IMR-90 (cell line): ENCODE results near the gene SPTSSB. TPM values are rescaled to one million over a fixed set of nuclear protein-coding genes. Genes with fewer than 3 reads are reported as not detected.

Source experiments
- ATAC-seq: fragments of 200-7000 bp; cut with Tn5 transposase; 2 replicates; pipeline ENCODE4 v1.9.1; 2020; ENCODE audit warnings: low read depth, mild to moderate bottlenecking, moderate library complexity
- BruUV-seq: library from RNA; stranded (reverse); fragments of 400-500 nt; replicated peaks from 2 replicates; lab custom pipeline; 2021; lab: Mats Ljungman, UMichigan
- CTCF ChIA-PET: fragments of 300-600 bp; formaldehyde crosslinking; extraction: SDS; loops from one replicate; lab custom pipeline; 2021; ENCODE audit warnings: antibody characterized with exemption; lab: Yijun Ruan, JAX
- POLR2A ChIA-PET: fragments of 300-600 bp; sonication (Branson Sonifier 250); formaldehyde crosslinking; loops from one replicate; lab custom pipeline; 2022; ENCODE audit warnings: antibody characterized with exemption; ENCODE audit not compliant: unreplicated experiment; lab: Charles Lee
- DNase-seq: peaks from one replicate; pipeline ENCODE4 v3.0.0; 2013
- H2AFZ ChIP-seq: replicated peaks from 2 replicates; pipeline ENCODE3; 2013; ENCODE audit warnings: low read length, mild to moderate bottlenecking; ENCODE audit not compliant: poor library complexity
- H2AK5ac ChIP-seq: 2 replicates; pipeline ENCODE4 v1.6.1; 2013; ENCODE audit warnings: low read depth, low read length, inconsistent platforms
- H2AK9ac ChIP-seq: replicated peaks from 2 replicates; pipeline ENCODE3; 2013; ENCODE audit warnings: mild to moderate bottlenecking, low read depth, low read length, moderate library complexity; ENCODE audit not compliant: poor library complexity
- H2BK120ac ChIP-seq: 2 replicates; pipeline ENCODE4 v1.6.1; 2013; ENCODE audit warnings: low read depth, low read length, inconsistent platforms
- H2BK15ac ChIP-seq: 3 replicates; pipeline ENCODE4 v1.6.1; 2013; ENCODE audit warnings: low read depth, low read length, inconsistent platforms
- H2BK20ac ChIP-seq: 2 replicates; pipeline ENCODE4 v1.6.1; 2013; ENCODE audit warnings: low read depth, mild to moderate bottlenecking, inconsistent platforms, low read length, moderate library complexity
- H2BK5ac ChIP-seq: 2 replicates; pipeline ENCODE4 v1.6.1; 2013; ENCODE audit warnings: mild to moderate bottlenecking, low read depth, low read length, inconsistent platforms; ENCODE audit not compliant: poor library complexity, severe bottlenecking
- H3K14ac ChIP-seq: replicated peaks from 2 replicates; pipeline ENCODE4 v1.6.1; 2013; ENCODE audit warnings: low read depth, low read length, inconsistent platforms
- H3K18ac ChIP-seq: 2 replicates; pipeline ENCODE4 v1.6.1; 2013; ENCODE audit warnings: low read depth, low read length, control low read depth
- H3K23ac ChIP-seq: 2 replicates; pipeline ENCODE4 v1.6.1; 2013; ENCODE audit warnings: low read depth, low read length, inconsistent platforms
- H3K27ac ChIP-seq: 2 replicates; pipeline ENCODE4 v1.5.1; 2013; ENCODE audit warnings: mild to moderate bottlenecking, control low read depth, low read length; ENCODE audit not compliant: insufficient read depth
- H3K27me3 ChIP-seq: 2 replicates; pipeline ENCODE4 v1.6.1; 2013; ENCODE audit warnings: low read length; ENCODE audit not compliant: control insufficient read depth, insufficient read depth
- H3K36me3 ChIP-seq: 2 replicates; pipeline ENCODE4 v1.6.1; 2013; ENCODE audit warnings: low read length, mixed read lengths; ENCODE audit not compliant: control insufficient read depth, insufficient read depth
- H3K4ac ChIP-seq: 2 replicates; pipeline ENCODE4 v1.6.1; 2013; ENCODE audit warnings: low read depth, low read length, inconsistent platforms
- H3K4me1 ChIP-seq: 2 replicates; pipeline ENCODE4 v1.6.1; 2013; ENCODE audit warnings: low read length, mixed read lengths; ENCODE audit not compliant: control insufficient read depth, insufficient read depth
- H3K4me2 ChIP-seq: 2 replicates; pipeline ENCODE4 v1.6.1; 2013; ENCODE audit warnings: low read depth, mild to moderate bottlenecking, control low read depth, low read length, moderate library complexity
- H3K4me3 ChIP-seq: 2 replicates; pipeline ENCODE4 v1.5.1; 2013; ENCODE audit warnings: low read depth, mild to moderate bottlenecking, control low read depth, low read length, moderate library complexity; ENCODE audit not compliant: insufficient read depth
- H3K56ac ChIP-seq: 2 replicates; pipeline ENCODE4 v1.6.1; 2013; ENCODE audit warnings: low read length, inconsistent platforms; ENCODE audit not compliant: insufficient read depth; ENCODE audit errors: extremely low read depth
- H3K79me1 ChIP-seq, 2 experiments: 2 replicates each; pipeline ENCODE4 v1.6.1; 2013; ENCODE audit warnings: low read length in 2 of 2, inconsistent platforms in 1 of 2, low read depth in 1 of 2
- H3K9ac ChIP-seq: 2 replicates; pipeline ENCODE4 v1.6.1; 2013; ENCODE audit warnings: low read depth, low read length, control low read depth
- H3K9me1 ChIP-seq: 2 replicates; pipeline ENCODE4 v1.6.1; 2013; ENCODE audit warnings: low read length, inconsistent platforms; ENCODE audit not compliant: insufficient read depth
- H3K9me3 ChIP-seq: 2 replicates; pipeline ENCODE4 v1.6.1; 2013; ENCODE audit warnings: low read length; ENCODE audit not compliant: control insufficient read depth, insufficient read depth
- H4K20me1 ChIP-seq: 2 replicates; pipeline ENCODE4 v1.6.1; 2013; ENCODE audit warnings: low read length, inconsistent platforms; ENCODE audit not compliant: insufficient read depth
- H4K5ac ChIP-seq: 2 replicates; pipeline ENCODE4 v1.6.1; 2013; ENCODE audit warnings: mild to moderate bottlenecking, low read depth, low read length, control low read depth
- H4K8ac ChIP-seq, 2 experiments: 2 replicates each; pipeline ENCODE4 v1.6.1; 2013; ENCODE audit warnings: low read depth in 2 of 2, low read length in 2 of 2, control low read depth in 1 of 2, inconsistent platforms in 1 of 2
- H4K91ac ChIP-seq: 2 replicates; pipeline ENCODE4 v1.6.1; 2013; ENCODE audit warnings: low read depth, low read length, inconsistent platforms; ENCODE audit not compliant: insufficient read depth
- BHLHE40 ChIP-seq: fragments of 150-350 bp; IDR thresholded peaks from 2 replicates; pipeline ENCODE4 v1.6.1; 2016; ENCODE audit warnings: mild to moderate bottlenecking, low read depth, low read length
- CEBPB ChIP-seq: IDR thresholded peaks from 2 replicates; pipeline ENCODE4 v1.6.1; 2012; ENCODE audit warnings: low read depth, low read length, improper control_type of control experiment
- CHD1 ChIP-seq: IDR thresholded peaks from 2 replicates; pipeline ENCODE4 v1.6.1; 2012; ENCODE audit warnings: low read depth, low read length, improper control_type of control experiment
- FOS ChIP-seq: fragments of 150-350 bp; IDR thresholded peaks from 2 replicates; pipeline ENCODE4 v1.6.1; 2016; ENCODE audit warnings: low read depth, low read length
- MAFK ChIP-seq: IDR thresholded peaks from 2 replicates; pipeline ENCODE4 v1.6.1; 2012; ENCODE audit warnings: low read depth, low read length, improper control_type of control experiment
- MAZ ChIP-seq: IDR thresholded peaks from 2 replicates; pipeline ENCODE4 v1.6.1; 2012; ENCODE audit warnings: low read depth, mild to moderate bottlenecking, low read length, improper control_type of control experiment, moderate library complexity, borderline replicate concordance
- NFE2L2 ChIP-seq: fragments of 150-350 bp; IDR thresholded peaks from 2 replicates; pipeline ENCODE4 v1.6.1; 2016; ENCODE audit warnings: low read depth, mild to moderate bottlenecking, low read length
- POLR2A ChIP-seq: IDR thresholded peaks from 2 replicates; pipeline ENCODE4 v1.6.1; 2012; ENCODE audit warnings: mild to moderate bottlenecking, low read depth, low read length
- RAD21 ChIP-seq: IDR thresholded peaks from 2 replicates; pipeline ENCODE4 v1.6.1; 2012; ENCODE audit warnings: low read length, improper control_type of control experiment
- RCOR1 ChIP-seq: IDR thresholded peaks from 2 replicates; pipeline ENCODE4 v1.6.1; 2012; ENCODE audit warnings: mild to moderate bottlenecking, low read length, improper control_type of control experiment; ENCODE audit not compliant: insufficient replicate concordance
- RFX5 ChIP-seq: IDR thresholded peaks from 2 replicates; pipeline ENCODE4 v1.8.0; 2012; ENCODE audit warnings: low read depth, mild to moderate bottlenecking, low read length, moderate library complexity
- SMC3 ChIP-seq: fragments of 150-350 bp; IDR thresholded peaks from 2 replicates; pipeline ENCODE4 v1.6.1; 2016; ENCODE audit warnings: low read depth, mild to moderate bottlenecking, antibody characterized with exemption, low read length, moderate library complexity
- WGBS, 2 experiments: methylation state at CpG; one replicate each; pipeline versions ENCODE4 v1.1.5 to v1.1.7; 2013; ENCODE audit warnings: missing lambda C conversion rate in 2 of 2; ENCODE audit not compliant: insufficient read length in 1 of 2; ENCODE audit errors: extremely low coverage in 2 of 2; 5-methylcytosine and 5-hydroxymethylcytosine counted together
- dilution Hi-C: fragments of 300-500 bp; cut with HindIII; formaldehyde crosslinking; loops from one replicate; pipeline ENCODE4 v1.14.3; 2018; ENCODE audit warnings: low sequenced_read_pairs; ENCODE audit not compliant: unreplicated experiment
- in situ Hi-C: fragments of 300-500 bp; cut with MboI; formaldehyde crosslinking; loops from 3 replicates; pipeline ENCODE4 v1.14.3; 2019; ENCODE audit warnings: low sequenced_read_pairs, inconsistent platforms, mixed read lengths
- intact Hi-C: fragments of 100-400 bp; cut with micrococcal nuclease; formaldehyde crosslinking; loops from 2 replicates; pipeline ENCODE4 v1.10.0; 2022
- polyA plus RNA-seq, 3 experiments: library from polyadenylated mRNA; depleted of rRNA; stranded (reverse); fragments of >200 nt; gene quantifications; 2 replicates each; pipeline ENCODE4 v1.2.3, GENCODE V29; 2012; ENCODE audit warnings: low replicate concordance in 1 of 3
- total RNA-seq: library from RNA; depleted of rRNA; stranded (reverse); fragments of >200 nt; gene quantifications from 2 replicates; pipeline ENCODE4 v1.2.3, GENCODE V29; 2012
- TF ChIP-seq, protein P1 (sequence below): fragments of 150-350 bp; IDR thresholded peaks from 2 replicates; pipeline ENCODE4 v1.6.1; 2017; ENCODE audit warnings: mild to moderate bottlenecking, antibody characterized with exemption, low read length, low read depth
- TF ChIP-seq, protein P2 (sequence below): conservative IDR thresholded peaks from 2 replicates; pipeline ENCODE4 v1.5.1; 2012; ENCODE audit warnings: mild to moderate bottlenecking, low read depth, low read length, improper control_type of control experiment
- TF ChIP-seq, protein P3 (sequence below): fragments of 150-350 bp; IDR thresholded peaks from 2 replicates; pipeline ENCODE4 v1.6.1; 2016; ENCODE audit warnings: low read depth, mild to moderate bottlenecking, low read length, moderate library complexity, borderline replicate concordance

The SPTSSB gene
- total and polyA plus RNA-seq, 2 of the 4 experiments (the other 2 are of a cell fraction), result not detected

DNA sequence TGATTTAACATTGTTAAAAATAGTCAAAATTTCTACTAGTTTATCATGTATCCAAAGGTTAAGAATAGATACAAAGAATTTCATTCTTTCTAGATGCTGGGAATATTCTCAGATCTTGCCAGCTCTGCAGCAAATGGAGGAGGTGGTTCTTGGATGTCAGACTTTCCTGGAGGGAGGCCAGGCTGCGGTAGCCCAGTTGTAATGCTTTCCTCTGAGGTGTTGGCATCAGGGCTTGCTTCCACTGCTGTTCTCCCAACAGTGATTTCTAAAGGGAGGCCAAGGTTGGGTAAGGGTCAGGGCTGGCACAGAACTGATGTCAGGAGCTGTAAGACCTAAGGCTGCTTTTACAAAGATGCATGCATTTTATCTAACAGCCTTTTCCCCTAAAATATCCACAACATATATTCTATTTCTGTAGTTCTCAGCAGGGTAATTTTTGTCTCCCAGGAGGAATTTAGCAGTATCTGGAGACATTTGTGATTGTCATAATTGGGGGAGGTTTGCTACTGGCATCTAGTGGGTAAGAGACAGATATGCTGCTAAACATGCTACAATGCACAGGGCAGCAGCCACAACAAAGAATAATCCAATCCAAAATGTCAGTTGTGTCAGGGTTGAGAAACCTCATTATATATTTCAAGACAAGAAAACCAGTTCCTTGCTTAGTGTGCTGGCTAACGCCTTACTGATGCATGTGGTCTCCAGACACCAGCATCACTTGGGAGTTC, 42.0 kb upstream of the SPTSSB start:
- H3K27me3 ChIP-seq, result no peaks in the 10 kb centered on the region
- H2BK5ac ChIP-seq, result no peak overlapping the region
- peak overlapping the region; percentile 8; the same call in 1 of the 2 replicates for H2BK20ac ChIP-seq
- TF ChIP-seq CEBPB (no peak), MAFK (no peak), RAD21 (no peak), NFE2L2 (no peak), BHLHE40 (no peak), MAZ (no peak), POLR2A (no peak), SMC3 (no peak), RFX5 (no peak), RCOR1 (no peak), CHD1 (no peak), FOS (no peak)
- TF ChIP-seq, protein P1, sequence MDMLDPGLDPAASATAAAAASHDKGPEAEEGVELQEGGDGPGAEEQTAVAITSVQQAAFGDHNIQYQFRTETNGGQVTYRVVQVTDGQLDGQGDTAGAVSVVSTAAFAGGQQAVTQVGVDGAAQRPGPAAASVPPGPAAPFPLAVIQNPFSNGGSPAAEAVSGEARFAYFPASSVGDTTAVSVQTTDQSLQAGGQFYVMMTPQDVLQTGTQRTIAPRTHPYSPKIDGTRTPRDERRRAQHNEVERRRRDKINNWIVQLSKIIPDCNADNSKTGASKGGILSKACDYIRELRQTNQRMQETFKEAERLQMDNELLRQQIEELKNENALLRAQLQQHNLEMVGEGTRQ, result no peak
- TF ChIP-seq, protein P2, sequence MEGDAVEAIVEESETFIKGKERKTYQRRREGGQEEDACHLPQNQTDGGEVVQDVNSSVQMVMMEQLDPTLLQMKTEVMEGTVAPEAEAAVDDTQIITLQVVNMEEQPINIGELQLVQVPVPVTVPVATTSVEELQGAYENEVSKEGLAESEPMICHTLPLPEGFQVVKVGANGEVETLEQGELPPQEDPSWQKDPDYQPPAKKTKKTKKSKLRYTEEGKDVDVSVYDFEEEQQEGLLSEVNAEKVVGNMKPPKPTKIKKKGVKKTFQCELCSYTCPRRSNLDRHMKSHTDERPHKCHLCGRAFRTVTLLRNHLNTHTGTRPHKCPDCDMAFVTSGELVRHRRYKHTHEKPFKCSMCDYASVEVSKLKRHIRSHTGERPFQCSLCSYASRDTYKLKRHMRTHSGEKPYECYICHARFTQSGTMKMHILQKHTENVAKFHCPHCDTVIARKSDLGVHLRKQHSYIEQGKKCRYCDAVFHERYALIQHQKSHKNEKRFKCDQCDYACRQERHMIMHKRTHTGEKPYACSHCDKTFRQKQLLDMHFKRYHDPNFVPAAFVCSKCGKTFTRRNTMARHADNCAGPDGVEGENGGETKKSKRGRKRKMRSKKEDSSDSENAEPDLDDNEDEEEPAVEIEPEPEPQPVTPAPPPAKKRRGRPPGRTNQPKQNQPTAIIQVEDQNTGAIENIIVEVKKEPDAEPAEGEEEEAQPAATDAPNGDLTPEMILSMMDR, result no peak
- TF ChIP-seq, protein P3, sequence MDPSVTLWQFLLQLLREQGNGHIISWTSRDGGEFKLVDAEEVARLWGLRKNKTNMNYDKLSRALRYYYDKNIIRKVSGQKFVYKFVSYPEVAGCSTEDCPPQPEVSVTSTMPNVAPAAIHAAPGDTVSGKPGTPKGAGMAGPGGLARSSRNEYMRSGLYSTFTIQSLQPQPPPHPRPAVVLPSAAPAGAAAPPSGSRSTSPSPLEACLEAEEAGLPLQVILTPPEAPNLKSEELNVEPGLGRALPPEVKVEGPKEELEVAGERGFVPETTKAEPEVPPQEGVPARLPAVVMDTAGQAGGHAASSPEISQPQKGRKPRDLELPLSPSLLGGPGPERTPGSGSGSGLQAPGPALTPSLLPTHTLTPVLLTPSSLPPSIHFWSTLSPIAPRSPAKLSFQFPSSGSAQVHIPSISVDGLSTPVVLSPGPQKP, result no peak
- dilution Hi-C loops (no loop called here), in situ Hi-C loops (loop anchor here (25.0 kb wide), 2 partner anchors 476 to 701 kb away; no protein-coding TSS in a partner anchor), intact Hi-C loops (no loop called here)
- peaks cover 8% of the 10 kb centered on the region for H3K4me1 ChIP-seq
- H2BK120ac ChIP-seq, result peak overlapping the region; percentile 1; the same call in 1 of the 2 replicates
- no peak overlapping the region for H4K8ac ChIP-seq
- no peak overlapping the region for H3K23ac ChIP-seq
- H4K20me1 ChIP-seq, result no peaks in the 10 kb centered on the region
- H4K5ac ChIP-seq, result no peak overlapping the region
- no peak overlapping the region for H3K4me2 ChIP-seq
- H3K56ac ChIP-seq, result no peak overlapping the region
- no peaks in the 10 kb centered on the region for H3K36me3 ChIP-seq
- no peak overlapping the region for H2AK5ac ChIP-seq
- no peaks in the 10 kb centered on the region for H3K9me3 ChIP-seq
- no peak overlapping the region for H2AFZ ChIP-seq
- H4K91ac ChIP-seq, result no peak overlapping the region; the same call in 1 of the 2 replicates
- POLR2A ChIA-PET, result no interaction called here
- peak; percentile 34 for DNase-seq
- H3K4ac ChIP-seq, result no peak overlapping the region
- no peak overlapping the region for H3K9ac ChIP-seq
- H3K9me1 ChIP-seq, result no peaks in the 10 kb centered on the region; the same call in 1 of the 2 replicates
- H3K18ac ChIP-seq, result no peak overlapping the region
- no TSS peak for BruUV-seq
- no peak overlapping the region for H2AK9ac ChIP-seq
- CTCF ChIA-PET, result interaction anchor here (1.1 kb wide), 1 partner anchor 9 kb away, joined by 4 read pairs; no protein-coding TSS in a partner anchor
- H3K79me1 ChIP-seq, result no peaks in the 10 kb centered on the region
- no CpG with 5 or more reads among the region's 2 CpGs for WGBS, 2 experiments
- H3K27ac ChIP-seq, result no peak overlapping the region
- H3K4me3 ChIP-seq, result no peak overlapping the region
- H3K14ac ChIP-seq, result no peak overlapping the region
- ATAC-seq, result peak; percentile 14; the same call in 1 of the 2 replicates
- no peak overlapping the region for H2BK15ac ChIP-seq
